HCT116 (cell line): ENCODE measurements around the gene PELI1. TPM values are rescaled to one million over a fixed set of nuclear protein-coding genes. Genes with fewer than 3 reads are reported as not detected.

Experiments
- ATAC-seq: fragments of 200-7000 bp; cut with Tn5 transposase; 2 replicates; pipeline ENCODE4 v1.9.1; 2020; ENCODE audit warnings: mild to moderate bottlenecking, moderate library complexity
- BruUV-seq: library from RNA; stranded (reverse); fragments of 400-500 nt; replicated peaks from 2 replicates; lab custom pipeline; 2021; lab: Mats Ljungman, UMichigan
- CTCF ChIA-PET: fragments of 300-600 bp; sonication (Branson Sonifier 250); formaldehyde crosslinking; loops from one replicate; lab custom pipeline; 2021; ENCODE audit warnings: antibody characterized with exemption; lab: Charles Lee
- POLR2A ChIA-PET: fragments of 300-600, 350-600 bp; sonication (Branson Sonifier 250); formaldehyde crosslinking; loops from one replicate; lab custom pipeline; 2021; ENCODE audit warnings: antibody characterized with exemption; lab: Charles Lee
- RAD21 ChIA-PET, 2 experiments: fragments of 300-600 bp; sonication (Branson Sonifier 250); formaldehyde crosslinking; loops; one replicate each; lab custom pipeline; 2023; ENCODE audit warnings: low total read pairs in 2 of 2; ENCODE audit not compliant: uncharacterized antibody in 2 of 2, unreplicated experiment in 2 of 2, low non-redundant PET in 1 of 2; lab: Charles Lee
- DNase-seq: peaks from one replicate; pipeline ENCODE4 v3.0.0-alpha.2; 2010; ENCODE audit warnings: low read depth, low spot score
- H2AFZ ChIP-seq: fragments of 200-600 bp; shearing (Covaris generic), sonication (generic); 2 replicates; pipeline ENCODE4 v1.6.1; 2017; ENCODE audit warnings: low read depth, mixed run types, mixed read lengths, antibody characterized with exemption, low read length; ENCODE audit not compliant: poor library complexity, severe bottlenecking
- H3K27ac ChIP-seq: 2 replicates; pipeline ENCODE4 v1.5.1; 2012; ENCODE audit warnings: low read depth, low read length
- H3K27me3 ChIP-seq: fragments of 200-600 bp; sonication (generic); 2 replicates; pipeline ENCODE4 v1.6.1; 2016; ENCODE audit warnings: mixed run types, low read length, mixed read lengths; ENCODE audit not compliant: insufficient read depth
- H3K36me3 ChIP-seq, 2 experiments: fragments of 200-500 bp in 1 of 2; fragments of 200-600 bp in 1 of 2; sonication (Bioruptor generic) in 1 of 2; sonication (generic) in 1 of 2; 2 replicates each; pipeline versions ENCODE4 v1.5.1 to v1.6.1; 2014 to 2016; ENCODE audit warnings: low read length in 2 of 2, inconsistent platforms in 1 of 2, mixed read lengths in 1 of 2, mixed run types in 1 of 2; ENCODE audit not compliant: insufficient read depth in 2 of 2, control insufficient read depth in 1 of 2
- H3K4me1 ChIP-seq, 2 experiments: fragments of 200-600 bp in 1 of 2; sonication (generic) in 1 of 2; 2 replicates each; pipeline versions ENCODE4 v1.5.1 to v1.6.1; 2012 to 2017; ENCODE audit warnings: low read length in 2 of 2, inconsistent platforms in 1 of 2, mild to moderate bottlenecking in 1 of 2, mixed read lengths in 1 of 2, mixed run types in 1 of 2, moderate library complexity in 1 of 2; ENCODE audit not compliant: insufficient read depth in 2 of 2, control insufficient read depth in 1 of 2
- H3K4me2 ChIP-seq: fragments of 200-600 bp; sonication (generic); 2 replicates; pipeline ENCODE4 v1.6.1; 2017; ENCODE audit warnings: mixed run types, low read length, mixed read lengths
- H3K4me3 ChIP-seq, 2 experiments: fragments of 200-600 bp in 1 of 2; sonication (generic) in 1 of 2; replicated peaks in 1 of 2; 2 replicates each; pipeline ENCODE4 v1.5.1; 2011 to 2016; ENCODE audit warnings: low read length in 2 of 2, control low read depth in 1 of 2, low read depth in 1 of 2, mild to moderate bottlenecking in 1 of 2, mixed read lengths in 1 of 2, mixed run types in 1 of 2
- H3K79me2 ChIP-seq: fragments of 200-600 bp; sonication (generic); 2 replicates; pipeline ENCODE4 v1.6.1; 2017; ENCODE audit warnings: mild to moderate bottlenecking, mixed run types, low read length, moderate library complexity, mixed read lengths; ENCODE audit not compliant: insufficient read depth
- H3K9ac ChIP-seq: fragments of 200-600 bp; sonication (generic); 2 replicates; pipeline ENCODE4 v1.6.1; 2016; ENCODE audit warnings: low read length, mixed read lengths
- H3K9me2 ChIP-seq: fragments of 200-600 bp; sonication (generic), shearing (Covaris generic); 2 replicates; pipeline ENCODE4 v1.6.1; 2017; ENCODE audit warnings: mixed run types, mild to moderate bottlenecking, moderate library complexity; ENCODE audit not compliant: insufficient read depth
- H3K9me3 ChIP-seq, 2 experiments: fragments of 200-500 bp in 1 of 2; fragments of 200-600 bp in 1 of 2; sonication (Bioruptor generic) in 1 of 2; sonication (generic) in 1 of 2; 2 replicates each; pipeline ENCODE4 v1.6.1; 2014 to 2017; ENCODE audit warnings: low read length in 2 of 2, mixed read lengths in 2 of 2, inconsistent platforms in 1 of 2, low read depth in 1 of 2, mild to moderate bottlenecking in 1 of 2, mixed run types in 1 of 2, moderate library complexity in 1 of 2; ENCODE audit not compliant: control insufficient read depth in 1 of 2, insufficient read depth in 1 of 2
- H4K20me1 ChIP-seq: fragments of 200-600 bp; sonication (generic), shearing (Covaris generic); 2 replicates; pipeline ENCODE4 v1.6.1; 2017; ENCODE audit warnings: mixed run types, mild to moderate bottlenecking, moderate library complexity; ENCODE audit not compliant: insufficient read depth
- CEBPB ChIP-seq: IDR thresholded peaks from 2 replicates; pipeline ENCODE4 v1.6.1; 2012; ENCODE audit warnings: low read depth
- EGR1 ChIP-seq: IDR thresholded peaks from 2 replicates; pipeline ENCODE4 v1.6.1; 2012; ENCODE audit warnings: low read depth
- ELF1 ChIP-seq: IDR thresholded peaks from 2 replicates; pipeline ENCODE4 v1.6.1; 2012; ENCODE audit warnings: low read depth, borderline replicate concordance
- EZH2 ChIP-seq: fragments of 200-600 bp; sonication (generic); IDR thresholded peaks from 2 replicates; pipeline ENCODE4 v1.6.1; 2017; ENCODE audit warnings: antibody characterized with exemption, mixed run types
- EZH2phosphoT487 ChIP-seq: fragments of 200-600 bp; IDR thresholded peaks from 2 replicates; pipeline ENCODE4 v1.6.1; 2018; ENCODE audit warnings: antibody characterized with exemption, borderline replicate concordance
- FOSL1 ChIP-seq: IDR thresholded peaks from 2 replicates; pipeline ENCODE4 v1.6.1; 2012; ENCODE audit warnings: low read depth
- POLR2A ChIP-seq: IDR thresholded peaks from 2 replicates; pipeline ENCODE4 v1.7.0; 2011; ENCODE audit warnings: borderline replicate concordance; ENCODE audit not compliant: insufficient read depth, insufficient read length; ENCODE audit errors: extremely low read depth
- POLR2AphosphoS5 ChIP-seq: IDR thresholded peaks from 2 replicates; pipeline ENCODE4 v1.6.1; 2011; ENCODE audit warnings: mild to moderate bottlenecking, low read depth, low read length, moderate library complexity
- SIN3A ChIP-seq: IDR thresholded peaks from 2 replicates; pipeline ENCODE4 v1.6.1; 2012; ENCODE audit warnings: low read depth
- SP1 ChIP-seq: IDR thresholded peaks from 2 replicates; pipeline ENCODE4 v1.6.1; 2012; ENCODE audit warnings: low read depth
- SRF ChIP-seq: IDR thresholded peaks from 2 replicates; pipeline ENCODE4 v1.6.1; 2012; ENCODE audit warnings: low read depth
- YY1 ChIP-seq: IDR thresholded peaks from 2 replicates; pipeline ENCODE4 v1.6.1; 2011; ENCODE audit warnings: low read length, low read depth, moderate library complexity, mild to moderate bottlenecking; ENCODE audit not compliant: insufficient replicate concordance; ENCODE audit errors: extremely low read depth
- ZFX ChIP-seq: fragments of 450-650 bp; IDR thresholded peaks from 2 replicates; pipeline ENCODE4 v1.6.1; 2017
- ZNF274 ChIP-seq: fragments of 200-500 bp; sonication (Bioruptor generic); IDR thresholded peaks from 2 replicates; pipeline ENCODE4 v1.6.1; 2014; ENCODE audit warnings: mild to moderate bottlenecking, low read depth, low read length, inconsistent platforms
- intact Hi-C: fragments of 100-400 bp; cut with micrococcal nuclease; formaldehyde crosslinking; loops from 2 replicates; pipeline ENCODE4 v1.10.0; 2022
- total RNA-seq: library from RNA; stranded (reverse); gene quantifications from one replicate; pipeline ENCODE4 v1.2.1, GENCODE V29; 2021; ENCODE audit not compliant: unreplicated experiment
- TF ChIP-seq, protein P1 (sequence below), 3 experiments: fragments of 200-600 bp in 1 of 3; sonication (generic) in 1 of 3; IDR thresholded peaks in 2 of 3; conservative IDR thresholded peaks in 1 of 3; 2 replicates each; pipeline ENCODE4 v1.5.1; 2012 to 2017; ENCODE audit warnings: low read depth in 2 of 3, low read length in 2 of 3, antibody characterized with exemption in 1 of 3, borderline replicate concordance in 1 of 3, control low read depth in 1 of 3, mild to moderate bottlenecking in 1 of 3, mixed read lengths in 1 of 3, mixed run types in 1 of 3, moderate library complexity in 1 of 3; ENCODE audit not compliant: insufficient read depth in 1 of 3
- TF ChIP-seq, protein P2 (sequence below): IDR thresholded peaks from 2 replicates; pipeline ENCODE4 v1.6.1; 2012
- TF ChIP-seq, protein P3 (sequence below): IDR thresholded peaks from 2 replicates; pipeline ENCODE4 v1.6.1; 2012; ENCODE audit warnings: low read depth

The PELI1 gene
- total RNA-seq, 1 experiment from 2014 or later, result 7.9 TPM

DNA sequence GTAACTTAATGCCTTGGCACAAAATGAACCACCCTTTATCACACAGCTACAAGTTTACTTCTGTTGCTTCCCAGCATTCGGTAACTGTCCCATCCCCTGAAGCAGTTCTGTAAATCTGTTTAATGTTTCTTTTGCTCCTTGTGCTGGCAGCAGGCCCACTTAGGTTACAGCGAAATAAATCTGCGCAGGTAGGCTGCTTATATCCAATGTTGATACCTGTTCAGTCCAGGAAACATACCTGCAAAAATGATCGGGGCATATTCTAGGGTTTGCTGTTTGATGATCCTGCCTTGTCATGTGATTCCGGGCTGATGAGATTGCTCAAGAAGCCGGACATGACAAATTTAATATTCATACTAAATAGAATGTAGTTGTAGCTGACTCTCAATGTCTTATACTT is 23.3 kb downstream of the PELI1 start:
- intact Hi-C loops, result no loop called here
- no peaks in the 10 kb centered on the region for H3K9me3 ChIP-seq
- BruUV-seq, result no TSS peak
- DNase-seq, result no peak
- no peak overlapping the region for H3K9ac ChIP-seq
- no peak overlapping the region for H3K4me3 ChIP-seq
- no peaks in the 10 kb centered on the region for H3K9me2 ChIP-seq
- POLR2A ChIA-PET, result interaction anchor here (1.1 kb wide), 1 partner anchor 11 kb away, joined by 3 read pairs; no protein-coding TSS in a partner anchor
- no peak for ATAC-seq
- no peaks in the 10 kb centered on the region for H4K20me1 ChIP-seq
- H3K36me3 ChIP-seq, result no peaks in the 10 kb centered on the region
- no peaks in the 10 kb centered on the region for H3K4me1 ChIP-seq
- H3K27ac ChIP-seq, result no peak overlapping the region
- no peak overlapping the region for H3K4me2 ChIP-seq
- no peaks in the 10 kb centered on the region for H3K79me2 ChIP-seq
- TF ChIP-seq EZH2 (no peak), FOSL1 (no peak), SIN3A (no peak), SRF (no peak), EGR1 (no peak), YY1 (no peak), POLR2A (no peak), EZH2phosphoT487 (no peak), ZFX (no peak), SP1 (no peak), CEBPB (no peak), ELF1 (no peak), ZNF274 (no peak), POLR2AphosphoS5 (no peak)
- TF ChIP-seq, protein P1, sequence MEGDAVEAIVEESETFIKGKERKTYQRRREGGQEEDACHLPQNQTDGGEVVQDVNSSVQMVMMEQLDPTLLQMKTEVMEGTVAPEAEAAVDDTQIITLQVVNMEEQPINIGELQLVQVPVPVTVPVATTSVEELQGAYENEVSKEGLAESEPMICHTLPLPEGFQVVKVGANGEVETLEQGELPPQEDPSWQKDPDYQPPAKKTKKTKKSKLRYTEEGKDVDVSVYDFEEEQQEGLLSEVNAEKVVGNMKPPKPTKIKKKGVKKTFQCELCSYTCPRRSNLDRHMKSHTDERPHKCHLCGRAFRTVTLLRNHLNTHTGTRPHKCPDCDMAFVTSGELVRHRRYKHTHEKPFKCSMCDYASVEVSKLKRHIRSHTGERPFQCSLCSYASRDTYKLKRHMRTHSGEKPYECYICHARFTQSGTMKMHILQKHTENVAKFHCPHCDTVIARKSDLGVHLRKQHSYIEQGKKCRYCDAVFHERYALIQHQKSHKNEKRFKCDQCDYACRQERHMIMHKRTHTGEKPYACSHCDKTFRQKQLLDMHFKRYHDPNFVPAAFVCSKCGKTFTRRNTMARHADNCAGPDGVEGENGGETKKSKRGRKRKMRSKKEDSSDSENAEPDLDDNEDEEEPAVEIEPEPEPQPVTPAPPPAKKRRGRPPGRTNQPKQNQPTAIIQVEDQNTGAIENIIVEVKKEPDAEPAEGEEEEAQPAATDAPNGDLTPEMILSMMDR (IDR thresholded peaks at IDR 0.05 in 2 of 3, conservative IDR thresholded peaks at IDR 0.05 in 1 of 3; ENCODE audit: borderline replicate concordance in 1 of 3, insufficient read depth in 1 of 3, low read depth in 2 of 3, low read length in 2 of 3), result no peak
- TF ChIP-seq, protein P2, sequence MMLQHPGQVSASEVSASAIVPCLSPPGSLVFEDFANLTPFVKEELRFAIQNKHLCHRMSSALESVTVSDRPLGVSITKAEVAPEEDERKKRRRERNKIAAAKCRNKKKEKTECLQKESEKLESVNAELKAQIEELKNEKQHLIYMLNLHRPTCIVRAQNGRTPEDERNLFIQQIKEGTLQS, result no peak
- TF ChIP-seq, protein P3, sequence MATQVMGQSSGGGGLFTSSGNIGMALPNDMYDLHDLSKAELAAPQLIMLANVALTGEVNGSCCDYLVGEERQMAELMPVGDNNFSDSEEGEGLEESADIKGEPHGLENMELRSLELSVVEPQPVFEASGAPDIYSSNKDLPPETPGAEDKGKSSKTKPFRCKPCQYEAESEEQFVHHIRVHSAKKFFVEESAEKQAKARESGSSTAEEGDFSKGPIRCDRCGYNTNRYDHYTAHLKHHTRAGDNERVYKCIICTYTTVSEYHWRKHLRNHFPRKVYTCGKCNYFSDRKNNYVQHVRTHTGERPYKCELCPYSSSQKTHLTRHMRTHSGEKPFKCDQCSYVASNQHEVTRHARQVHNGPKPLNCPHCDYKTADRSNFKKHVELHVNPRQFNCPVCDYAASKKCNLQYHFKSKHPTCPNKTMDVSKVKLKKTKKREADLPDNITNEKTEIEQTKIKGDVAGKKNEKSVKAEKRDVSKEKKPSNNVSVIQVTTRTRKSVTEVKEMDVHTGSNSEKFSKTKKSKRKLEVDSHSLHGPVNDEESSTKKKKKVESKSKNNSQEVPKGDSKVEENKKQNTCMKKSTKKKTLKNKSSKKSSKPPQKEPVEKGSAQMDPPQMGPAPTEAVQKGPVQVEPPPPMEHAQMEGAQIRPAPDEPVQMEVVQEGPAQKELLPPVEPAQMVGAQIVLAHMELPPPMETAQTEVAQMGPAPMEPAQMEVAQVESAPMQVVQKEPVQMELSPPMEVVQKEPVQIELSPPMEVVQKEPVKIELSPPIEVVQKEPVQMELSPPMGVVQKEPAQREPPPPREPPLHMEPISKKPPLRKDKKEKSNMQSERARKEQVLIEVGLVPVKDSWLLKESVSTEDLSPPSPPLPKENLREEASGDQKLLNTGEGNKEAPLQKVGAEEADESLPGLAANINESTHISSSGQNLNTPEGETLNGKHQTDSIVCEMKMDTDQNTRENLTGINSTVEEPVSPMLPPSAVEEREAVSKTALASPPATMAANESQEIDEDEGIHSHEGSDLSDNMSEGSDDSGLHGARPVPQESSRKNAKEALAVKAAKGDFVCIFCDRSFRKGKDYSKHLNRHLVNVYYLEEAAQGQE, result no peak
- H3K27me3 ChIP-seq, result no peaks in the 10 kb centered on the region
- H2AFZ ChIP-seq, result no peak overlapping the region
- CTCF ChIA-PET, result no interaction called here
- RAD21 ChIA-PET, result no interaction called here
